GM12878 (cell line): ENCODE measurements around the gene ARHGEF26. TPM values are rescaled to one million over a fixed set of nuclear protein-coding genes. Genes with fewer than 3 reads are reported as not detected.

ENCODE experiments used
- ATAC-seq: fragments of 200-7000 bp; cut with Tn5 transposase; 3 replicates; pipeline ENCODE4 v1.9.1; 2020; ENCODE audit warnings: mild to moderate bottlenecking, moderate library complexity
- BruUV-seq: library from RNA; stranded (reverse); fragments of 400-500 nt; replicated peaks from 2 replicates; lab custom pipeline; 2021; lab: Mats Ljungman, UMichigan
- CTCF ChIA-PET: fragments of 300-600 bp; sonication (Branson Sonifier 250); formaldehyde crosslinking; extraction: SDS; loops from one replicate; lab custom pipeline; 2021; ENCODE audit warnings: inconsistent platforms; lab: Yijun Ruan, JAX
- POLR2A ChIA-PET: fragments of 350-600 bp; formaldehyde crosslinking; extraction: SDS; loops from one replicate; lab custom pipeline; 2021; ENCODE audit warnings: inconsistent platforms; lab: Charles Lee
- RAD21 ChIA-PET: fragments of 300-600 bp; sonication (Branson Sonifier 250); formaldehyde crosslinking; loops from one replicate; lab custom pipeline; 2023; ENCODE audit warnings: antibody characterized with exemption; ENCODE audit not compliant: unreplicated experiment; lab: Charles Lee
- SMC1A ChIA-PET: fragments of 300-600 bp; sonication (Branson Sonifier 250); formaldehyde crosslinking; loops from one replicate; lab custom pipeline; 2023; ENCODE audit not compliant: unreplicated experiment, uncharacterized antibody; lab: Charles Lee
- DNase-seq: peaks from one replicate; pipeline ENCODE4 v3.0.0-alpha.2; 2011; ENCODE audit warnings: low read depth, low spot score
- FAIRE-seq: peaks from 3 replicates; lab custom pipeline; 2011; peaks lifted over from hg19 to GRCh38; lab: Jason Lieb, UNC
- H2AFZ ChIP-seq: 2 replicates; pipeline ENCODE4 v1.6.0; 2011; ENCODE audit warnings: low read depth, low read length, control low read depth; ENCODE audit not compliant: control insufficient read depth
- H3K27ac ChIP-seq: 2 replicates; pipeline ENCODE4 v1.5.1; 2011; ENCODE audit warnings: control low read depth; ENCODE audit not compliant: control insufficient read depth, insufficient read depth
- H3K27me3 ChIP-seq, 2 experiments: replicated peaks in 1 of 2; 2 replicates each; pipeline versions ENCODE4 v1.6.0 to v1.6.1; 2011; ENCODE audit warnings: low read length in 1 of 2; ENCODE audit not compliant: control insufficient read depth in 2 of 2, insufficient read depth in 2 of 2
- H3K36me3 ChIP-seq, 2 experiments: 2 replicates each; pipeline ENCODE4 v1.5.1; 2011; ENCODE audit warnings: low read length in 1 of 2; ENCODE audit not compliant: control insufficient read depth in 2 of 2, insufficient read depth in 2 of 2
- H3K4me1 ChIP-seq: 2 replicates; pipeline ENCODE4 v1.6.1; 2011; ENCODE audit warnings: mild to moderate bottlenecking, low read length, moderate library complexity, mixed read lengths; ENCODE audit not compliant: control insufficient read depth, insufficient read depth
- H3K4me2 ChIP-seq: 2 replicates; pipeline ENCODE4 v1.6.0; 2011; ENCODE audit warnings: control low read depth; ENCODE audit not compliant: control insufficient read depth, insufficient read depth
- H3K4me3 ChIP-seq: fragments of 200-600 bp; sonication (generic); 2 replicates; pipeline ENCODE4 v1.5.1; 2016
- H3K79me2 ChIP-seq: 2 replicates; pipeline ENCODE4 v1.6.0; 2011; ENCODE audit warnings: low read length; ENCODE audit not compliant: control insufficient read depth, insufficient read depth
- H3K9ac ChIP-seq: 2 replicates; pipeline ENCODE4 v1.8.0; 2011; ENCODE audit warnings: low read length, control low read depth, mixed read lengths; ENCODE audit not compliant: control insufficient read depth, insufficient read depth
- H3K9me3 ChIP-seq: replicated peaks from 3 replicates; pipeline ENCODE4 v1.5.1; 2011; ENCODE audit warnings: mild to moderate bottlenecking, low read length; ENCODE audit not compliant: control insufficient read depth, insufficient read depth
- H4K20me1 ChIP-seq: 2 replicates; pipeline ENCODE4 v1.6.0; 2011; ENCODE audit not compliant: control insufficient read depth, insufficient read depth
- BRCA1 ChIP-seq: IDR thresholded peaks from 2 replicates; pipeline ENCODE4 v1.6.1; 2011; ENCODE audit warnings: low read depth, low read length, improper control_type of control experiment
- CBX5 ChIP-seq: sonication (generic); IDR thresholded peaks from 2 replicates; pipeline ENCODE4 v1.6.1; 2016; ENCODE audit warnings: low read depth, moderate library complexity, mild to moderate bottlenecking, inconsistent platforms
- CHD2 ChIP-seq: IDR thresholded peaks from 2 replicates; pipeline ENCODE4 v1.6.1; 2011; ENCODE audit warnings: low read depth, low read length, improper control_type of control experiment, borderline replicate concordance
- FOS ChIP-seq: IDR thresholded peaks from 3 replicates; pipeline ENCODE4 v1.6.1; 2011; ENCODE audit warnings: borderline replicate concordance; ENCODE audit not compliant: insufficient read length; ENCODE audit errors: extremely low read depth
- FOXK2 ChIP-seq: fragments of 450-650 bp; IDR thresholded peaks from 2 replicates; pipeline ENCODE4 v1.6.1; 2017; ENCODE audit warnings: mild to moderate bottlenecking, moderate library complexity
- POLR2AphosphoS5 ChIP-seq: IDR thresholded peaks from 2 replicates; pipeline ENCODE4 v1.6.1; 2011; ENCODE audit warnings: mild to moderate bottlenecking, low read length, inconsistent platforms
- RB1 ChIP-seq: fragments of 450-650 bp; formaldehyde crosslinking; IDR thresholded peaks from 2 replicates; pipeline ENCODE4 v1.6.1; 2017; ENCODE audit warnings: mild to moderate bottlenecking, borderline replicate concordance
- RCOR1 ChIP-seq: conservative IDR thresholded peaks from 2 replicates; pipeline ENCODE4 v1.6.1; 2012; ENCODE audit warnings: low read depth, low read length, improper control_type of control experiment
- RELA ChIP-seq: fragments of 450-650 bp; IDR thresholded peaks from 2 replicates; pipeline ENCODE4 v1.8.0; 2014; ENCODE audit warnings: borderline replicate concordance; ENCODE audit not compliant: partially characterized antibody
- SMC3 ChIP-seq: IDR thresholded peaks from 2 replicates; pipeline ENCODE4 v1.6.1; 2011; ENCODE audit warnings: low read length, improper control_type of control experiment, borderline replicate concordance
- SP1 ChIP-seq: IDR thresholded peaks from one replicate; pipeline ENCODE4 v1.6.1; 2011; ENCODE audit warnings: low read depth, low read length
- SREBF2 ChIP-seq: IDR thresholded peaks from 2 replicates; pipeline ENCODE4 v1.6.1; 2012; ENCODE audit warnings: mild to moderate bottlenecking, low read length
- SRF ChIP-seq, 2 experiments: IDR thresholded peaks; 2 replicates each; pipeline ENCODE4 v1.6.1; 2011; ENCODE audit warnings: low read depth in 2 of 2, low read length in 2 of 2, mild to moderate bottlenecking in 1 of 2, moderate library complexity in 1 of 2
- STAT1 ChIP-seq: fragments of 450-650 bp; conservative IDR thresholded peaks from 2 replicates; pipeline ENCODE4 v1.6.1; 2014; ENCODE audit warnings: antibody characterized with exemption, mild to moderate bottlenecking
- SUPT20H ChIP-seq: IDR thresholded peaks from 2 replicates; pipeline ENCODE4 v1.6.1; 2011; ENCODE audit warnings: low read depth, mild to moderate bottlenecking, low read length, moderate library complexity, borderline replicate concordance; ENCODE audit not compliant: control insufficient read depth
- TARDBP ChIP-seq: IDR thresholded peaks from 2 replicates; pipeline ENCODE4 v1.6.1; 2016; ENCODE audit warnings: borderline replicate concordance
- WRNIP1 ChIP-seq: IDR thresholded peaks from 2 replicates; pipeline ENCODE4 v1.6.1; 2011; ENCODE audit warnings: low read depth, low read length, improper control_type of control experiment, borderline replicate concordance
- ZNF207 ChIP-seq: fragments of 450-650 bp; IDR thresholded peaks from 2 replicates; pipeline ENCODE4 v1.6.1; 2014; ENCODE audit warnings: antibody characterized with exemption, mild to moderate bottlenecking, borderline replicate concordance
- WGBS: methylation state at CpG from one replicate; pipeline ENCODE4 v1.1.6; 2016; ENCODE audit warnings: low lambda C conversion rate; ENCODE audit not compliant: insufficient replicate concordance, insufficient coverage; ENCODE audit errors: missing lambda C conversion rate; 5-methylcytosine and 5-hydroxymethylcytosine counted together
- in situ Hi-C: fragments of 300-500 bp; cut with MboI; formaldehyde crosslinking; loops from 9 replicates; pipeline ENCODE4 v1.14.3; 2018; ENCODE audit warnings: mixed read lengths
- intact Hi-C: fragments of 100-400 bp; cut with micrococcal nuclease; formaldehyde crosslinking; loops from one replicate; pipeline ENCODE4 v1.14.2; 2022; ENCODE audit not compliant: unreplicated experiment
- polyA plus RNA-seq, 11 experiments: library from polyadenylated mRNA; depleted of rRNA in 4 of 11; unstranded in 6 of 11; stranded (reverse) in 5 of 11; fragments of >200 nt; fragmentation: Nextera tagmentation in 4 of 11; fragmentation: Illumina TruSeq in 1 of 11; extraction: Ambion mirVana in 4 of 11; extraction: Trizol in 1 of 11; gene quantifications; 1 replicate in 1 of 11; 2 replicates in 10 of 11; pipeline versions ENCODE4 v1.2.1 to v1.2.3, GENCODE V29; 2011 to 2016; ENCODE audit warnings: inconsistent platforms in 2 of 11, missing spikeins in 2 of 11, low read depth in 1 of 11
- total RNA-seq, 4 experiments: library from RNA; depleted of rRNA in 3 of 4; stranded (reverse); fragments of >200 nt in 3 of 4; fragmentation: Illumina TruSeq in 1 of 4; extraction: Trizol in 1 of 4; gene quantifications; 2 replicates each; pipeline versions ENCODE4 v1.2.1 to v1.2.3, GENCODE V29; 2013 to 2021
- TF ChIP-seq, protein P1 (sequence below): fragments of 450-650 bp; IDR thresholded peaks from 2 replicates; pipeline ENCODE4 v1.6.1; 2017; ENCODE audit warnings: mild to moderate bottlenecking, moderate library complexity
- TF ChIP-seq, protein P2 (sequence below): fragments of 450-650 bp; IDR thresholded peaks from 2 replicates; pipeline ENCODE4 v1.6.1; 2018; ENCODE audit warnings: mild to moderate bottlenecking, low read depth, moderate library complexity; ENCODE audit not compliant: partially characterized antibody

Gene ARHGEF26
- total and polyA plus RNA-seq, 10 of the 15 experiments (the other 5 are each of a cell fraction or from before 2014, with no cell fraction given), result 0.02 to 0.47 (median 0.05) TPM; not detected in 1

DNA sequence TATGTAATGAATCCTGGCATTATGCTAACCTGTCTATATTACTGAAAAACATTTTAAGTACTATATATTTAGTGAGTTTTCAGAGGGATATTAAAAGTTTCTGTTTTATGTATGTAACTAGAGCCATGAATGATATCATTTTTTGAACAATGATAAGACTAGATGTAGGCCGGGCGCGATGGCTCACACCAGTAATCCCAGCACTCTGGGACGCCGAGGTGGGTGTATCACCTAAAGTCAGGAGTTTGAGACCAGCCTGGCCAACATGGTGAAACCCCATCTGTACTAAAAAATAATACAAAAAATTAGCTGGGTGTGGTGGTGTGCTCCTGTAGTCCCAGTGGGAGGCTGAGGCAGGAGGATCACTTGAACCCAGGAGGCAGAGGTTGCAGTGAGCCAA lies 169.0 kb downstream of the ARHGEF26 start:
- H3K9ac ChIP-seq, result no peak overlapping the region
- POLR2A ChIA-PET, result no interaction called here
- H3K4me3 ChIP-seq, result no peak overlapping the region
- H2AFZ ChIP-seq, result no peak overlapping the region
- H4K20me1 ChIP-seq, result no peaks in the 10 kb centered on the region
- in situ Hi-C loops, result no loop called here
- BruUV-seq, result no TSS peak
- FAIRE-seq (no peak), DNase-seq (no peak), ATAC-seq (no peak)
- no peaks in the 10 kb centered on the region for H3K79me2 ChIP-seq
- H3K9me3 ChIP-seq, result no peaks in the 10 kb centered on the region
- no peak overlapping the region for H3K4me2 ChIP-seq
- no peak for TF ChIP-seq STAT1
- no peak for TF ChIP-seq CBX5
- TF ChIP-seq SRF (IDR thresholded peaks at IDR 0.05; ENCODE audit: low read depth in 2 of 2, low read length in 2 of 2), result no peak
- no peak for TF ChIP-seq FOS
- TF ChIP-seq POLR2AphosphoS5, result no peak
- TF ChIP-seq FOXK2, result no peak
- TF ChIP-seq, protein P1, sequence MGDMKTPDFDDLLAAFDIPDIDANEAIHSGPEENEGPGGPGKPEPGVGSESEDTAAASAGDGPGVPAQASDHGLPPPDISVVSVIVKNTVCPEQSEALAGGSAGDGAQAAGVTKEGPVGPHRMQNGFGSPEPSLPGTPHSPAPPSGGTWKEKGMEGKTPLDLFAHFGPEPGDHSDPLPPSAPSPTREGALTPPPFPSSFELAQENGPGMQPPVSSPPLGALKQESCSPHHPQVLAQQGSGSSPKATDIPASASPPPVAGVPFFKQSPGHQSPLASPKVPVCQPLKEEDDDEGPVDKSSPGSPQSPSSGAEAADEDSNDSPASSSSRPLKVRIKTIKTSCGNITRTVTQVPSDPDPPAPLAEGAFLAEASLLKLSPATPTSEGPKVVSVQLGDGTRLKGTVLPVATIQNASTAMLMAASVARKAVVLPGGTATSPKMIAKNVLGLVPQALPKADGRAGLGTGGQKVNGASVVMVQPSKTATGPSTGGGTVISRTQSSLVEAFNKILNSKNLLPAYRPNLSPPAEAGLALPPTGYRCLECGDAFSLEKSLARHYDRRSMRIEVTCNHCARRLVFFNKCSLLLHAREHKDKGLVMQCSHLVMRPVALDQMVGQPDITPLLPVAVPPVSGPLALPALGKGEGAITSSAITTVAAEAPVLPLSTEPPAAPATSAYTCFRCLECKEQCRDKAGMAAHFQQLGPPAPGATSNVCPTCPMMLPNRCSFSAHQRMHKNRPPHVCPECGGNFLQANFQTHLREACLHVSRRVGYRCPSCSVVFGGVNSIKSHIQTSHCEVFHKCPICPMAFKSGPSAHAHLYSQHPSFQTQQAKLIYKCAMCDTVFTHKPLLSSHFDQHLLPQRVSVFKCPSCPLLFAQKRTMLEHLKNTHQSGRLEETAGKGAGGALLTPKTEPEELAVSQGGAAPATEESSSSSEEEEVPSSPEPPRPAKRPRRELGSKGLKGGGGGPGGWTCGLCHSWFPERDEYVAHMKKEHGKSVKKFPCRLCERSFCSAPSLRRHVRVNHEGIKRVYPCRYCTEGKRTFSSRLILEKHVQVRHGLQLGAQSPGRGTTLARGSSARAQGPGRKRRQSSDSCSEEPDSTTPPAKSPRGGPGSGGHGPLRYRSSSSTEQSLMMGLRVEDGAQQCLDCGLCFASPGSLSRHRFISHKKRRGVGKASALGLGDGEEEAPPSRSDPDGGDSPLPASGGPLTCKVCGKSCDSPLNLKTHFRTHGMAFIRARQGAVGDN, result no peak
- TF ChIP-seq RCOR1, result no peak
- no peak for TF ChIP-seq RELA
- no peak for TF ChIP-seq SP1
- no peak for TF ChIP-seq SMC3
- TF ChIP-seq, protein P2, sequence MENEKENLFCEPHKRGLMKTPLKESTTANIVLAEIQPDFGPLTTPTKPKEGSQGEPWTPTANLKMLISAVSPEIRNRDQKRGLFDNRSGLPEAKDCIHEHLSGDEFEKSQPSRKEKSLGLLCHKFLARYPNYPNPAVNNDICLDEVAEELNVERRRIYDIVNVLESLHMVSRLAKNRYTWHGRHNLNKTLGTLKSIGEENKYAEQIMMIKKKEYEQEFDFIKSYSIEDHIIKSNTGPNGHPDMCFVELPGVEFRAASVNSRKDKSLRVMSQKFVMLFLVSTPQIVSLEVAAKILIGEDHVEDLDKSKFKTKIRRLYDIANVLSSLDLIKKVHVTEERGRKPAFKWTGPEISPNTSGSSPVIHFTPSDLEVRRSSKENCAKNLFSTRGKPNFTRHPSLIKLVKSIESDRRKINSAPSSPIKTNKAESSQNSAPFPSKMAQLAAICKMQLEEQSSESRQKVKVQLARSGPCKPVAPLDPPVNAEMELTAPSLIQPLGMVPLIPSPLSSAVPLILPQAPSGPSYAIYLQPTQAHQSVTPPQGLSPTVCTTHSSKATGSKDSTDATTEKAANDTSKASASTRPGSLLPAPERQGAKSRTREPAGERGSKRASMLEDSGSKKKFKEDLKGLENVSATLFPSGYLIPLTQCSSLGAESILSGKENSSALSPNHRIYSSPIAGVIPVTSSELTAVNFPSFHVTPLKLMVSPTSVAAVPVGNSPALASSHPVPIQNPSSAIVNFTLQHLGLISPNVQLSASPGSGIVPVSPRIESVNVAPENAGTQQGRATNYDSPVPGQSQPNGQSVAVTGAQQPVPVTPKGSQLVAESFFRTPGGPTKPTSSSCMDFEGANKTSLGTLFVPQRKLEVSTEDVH, result no peak
- TF ChIP-seq TARDBP, result no peak
- no peak for TF ChIP-seq WRNIP1
- no peak for TF ChIP-seq SREBF2
- no peak for TF ChIP-seq RB1
- TF ChIP-seq ZNF207, result no peak
- no peak for TF ChIP-seq BRCA1
- TF ChIP-seq CHD2, result no peak
- no peak for TF ChIP-seq SUPT20H
- RAD21 ChIA-PET, result no interaction called here
- 99% methylated on average over 5 of the region's 5 CpGs for WGBS
- H3K27ac ChIP-seq, result no peak overlapping the region
- SMC1A ChIA-PET, result no interaction called here
- peaks cover 2 to 11% of the 10 kb centered on the region in 2 experiments for H3K36me3 ChIP-seq
- intact Hi-C loops, result no loop called here
- no peaks in the 10 kb centered on the region for H3K4me1 ChIP-seq
- CTCF ChIA-PET, result no interaction called here
- H3K27me3 ChIP-seq, result no peaks in the 10 kb centered on the region
